ENCODE results near the gene MEF2C.

GRCh38 chr5:88745093-88745696 is 137.8 kb downstream of the MEF2C start:
- TF ChIP-seq CTCF (IDR thresholded peaks at IDR 0.05) (no peak), POLR2AphosphoS5 (IDR thresholded peaks at IDR 0.05) (no peak)
